Smooth muscle cell (in vitro differentiated cells): ENCODE measurements around the gene FAM171A1. TPM values are rescaled to one million over a fixed set of nuclear protein-coding genes. Genes with fewer than 3 reads are reported as not detected.

ENCODE experiments used
- DNase-seq: peaks from one replicate; lab custom pipeline; 2025; ENCODE audit not compliant: unreplicated experiment; lab: John Stamatoyannopoulos, UW
- H2AFZ ChIP-seq: fragments of 200-600 bp; sonication (generic); 2 replicates; pipeline ENCODE4 v1.6.0; 2016; ENCODE audit warnings: antibody characterized with exemption, low read depth, mild to moderate bottlenecking
- H3F3A ChIP-seq: fragments of 200-600 bp; sonication (generic); 2 replicates; pipeline ENCODE4 v1.6.0; 2017; ENCODE audit warnings: antibody characterized with exemption, low read depth
- H3K27ac ChIP-seq: fragments of 200-600 bp; sonication (generic); 2 replicates; pipeline ENCODE4 v1.5.1; 2016; ENCODE audit warnings: low read depth, mild to moderate bottlenecking
- H3K27me3 ChIP-seq: fragments of 200-600 bp; sonication (generic); 2 replicates; pipeline ENCODE4 v1.6.1; 2016; ENCODE audit warnings: low read depth, mild to moderate bottlenecking
- H3K36me3 ChIP-seq: fragments of 200-600 bp; sonication (generic); 2 replicates; pipeline ENCODE4 v1.5.1; 2016; ENCODE audit warnings: low read depth
- H3K4me1 ChIP-seq: fragments of 200-600 bp; sonication (generic); 2 replicates; pipeline ENCODE4 v1.5.1; 2016; ENCODE audit warnings: low read depth
- H3K4me2 ChIP-seq: fragments of 200-600 bp; sonication (generic); 2 replicates; pipeline ENCODE4 v1.6.0; 2016; ENCODE audit warnings: mild to moderate bottlenecking
- H3K4me3 ChIP-seq: fragments of 200-600 bp; sonication (generic); 2 replicates; pipeline ENCODE4 v1.5.1; 2016; ENCODE audit warnings: mild to moderate bottlenecking
- H3K79me2 ChIP-seq: fragments of 200-600 bp; sonication (generic); 2 replicates; pipeline ENCODE4 v1.6.0; 2016; ENCODE audit warnings: low read depth, mild to moderate bottlenecking
- H3K9ac ChIP-seq: fragments of 200-600 bp; sonication (generic); 2 replicates; pipeline ENCODE4 v1.6.0; 2016; ENCODE audit warnings: low read depth
- H3K9me3 ChIP-seq: fragments of 200-600 bp; sonication (generic); replicated peaks from 2 replicates; pipeline ENCODE4 v1.5.1; 2016; ENCODE audit warnings: low read depth
- H4K20me1 ChIP-seq: fragments of 200-600 bp; sonication (generic); 2 replicates; pipeline ENCODE4 v1.6.0; 2016; ENCODE audit warnings: low read depth
- WGBS: methylation state at CpG from one replicate; pipeline ENCODE4 v1.1.7; 2016; ENCODE audit warnings: low lambda C conversion rate; 5-methylcytosine and 5-hydroxymethylcytosine counted together
- polyA plus RNA-seq: library from polyadenylated mRNA; unstranded; fragments of >200 nt; fragmentation: Nextera tagmentation; extraction: Ambion mirVana; gene quantifications from 2 replicates; pipeline ENCODE4 v1.2.1, GENCODE V29; 2016
- total RNA-seq: library from RNA; depleted of rRNA; stranded (reverse); fragments of >200 nt; gene quantifications from 2 replicates; pipeline ENCODE4 v1.2.3, GENCODE V29; 2014
- TF ChIP-seq, protein P1 (sequence below): fragments of 200-600 bp; sonication (generic); IDR thresholded peaks from 2 replicates; pipeline ENCODE4 v1.5.1; 2017; ENCODE audit warnings: borderline replicate concordance, mild to moderate bottlenecking, antibody characterized with exemption; ENCODE audit not compliant: insufficient read depth, poor library complexity, severe bottlenecking

The FAM171A1 gene
- total and polyA plus RNA-seq, 2 experiments from 2014 or later = 25.5 to 37.2 TPM

DNA sequence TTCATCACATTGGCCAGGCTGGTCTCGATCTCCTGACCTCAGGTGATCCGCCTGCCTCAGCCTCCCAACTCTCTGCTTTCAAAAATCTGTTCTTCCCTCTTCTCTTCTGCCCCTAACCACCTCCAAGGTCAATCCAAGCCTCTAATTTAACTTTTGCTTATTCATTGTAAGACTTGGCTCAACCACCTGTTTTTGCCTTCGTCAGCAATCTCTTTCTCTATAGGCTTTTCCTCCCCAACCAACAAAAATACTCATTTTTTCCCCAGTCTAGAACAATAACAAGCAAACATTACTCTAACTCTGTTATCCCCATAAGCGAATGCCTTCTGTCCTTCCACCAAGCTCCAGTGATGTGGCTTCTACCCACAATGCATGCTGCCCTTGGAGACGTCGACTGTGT, 112.8 kb downstream of the FAM171A1 start:
- Histone ChIP-seq H3K27ac (no peak overlapping the region), H4K20me1 (peaks cover 13% of the 10 kb centered on the region), H3K4me3 (no peak overlapping the region), H3K9ac (no peak overlapping the region), H3K9me3 (no peaks in the 10 kb centered on the region), H3K36me3 (no peaks in the 10 kb centered on the region), H2AFZ (no peak overlapping the region), H3K4me1 (no peaks in the 10 kb centered on the region), H3K27me3 (no peaks in the 10 kb centered on the region), H3K79me2 (no peaks in the 10 kb centered on the region), H3K4me2 (no peak overlapping the region), H3F3A (no peaks in the 10 kb centered on the region)
- no peak for DNase-seq
- WGBS = 98% methylated on average over 6 of the region's 6 CpGs
- TF ChIP-seq, protein P1, sequence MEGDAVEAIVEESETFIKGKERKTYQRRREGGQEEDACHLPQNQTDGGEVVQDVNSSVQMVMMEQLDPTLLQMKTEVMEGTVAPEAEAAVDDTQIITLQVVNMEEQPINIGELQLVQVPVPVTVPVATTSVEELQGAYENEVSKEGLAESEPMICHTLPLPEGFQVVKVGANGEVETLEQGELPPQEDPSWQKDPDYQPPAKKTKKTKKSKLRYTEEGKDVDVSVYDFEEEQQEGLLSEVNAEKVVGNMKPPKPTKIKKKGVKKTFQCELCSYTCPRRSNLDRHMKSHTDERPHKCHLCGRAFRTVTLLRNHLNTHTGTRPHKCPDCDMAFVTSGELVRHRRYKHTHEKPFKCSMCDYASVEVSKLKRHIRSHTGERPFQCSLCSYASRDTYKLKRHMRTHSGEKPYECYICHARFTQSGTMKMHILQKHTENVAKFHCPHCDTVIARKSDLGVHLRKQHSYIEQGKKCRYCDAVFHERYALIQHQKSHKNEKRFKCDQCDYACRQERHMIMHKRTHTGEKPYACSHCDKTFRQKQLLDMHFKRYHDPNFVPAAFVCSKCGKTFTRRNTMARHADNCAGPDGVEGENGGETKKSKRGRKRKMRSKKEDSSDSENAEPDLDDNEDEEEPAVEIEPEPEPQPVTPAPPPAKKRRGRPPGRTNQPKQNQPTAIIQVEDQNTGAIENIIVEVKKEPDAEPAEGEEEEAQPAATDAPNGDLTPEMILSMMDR = no peak

DNA sequence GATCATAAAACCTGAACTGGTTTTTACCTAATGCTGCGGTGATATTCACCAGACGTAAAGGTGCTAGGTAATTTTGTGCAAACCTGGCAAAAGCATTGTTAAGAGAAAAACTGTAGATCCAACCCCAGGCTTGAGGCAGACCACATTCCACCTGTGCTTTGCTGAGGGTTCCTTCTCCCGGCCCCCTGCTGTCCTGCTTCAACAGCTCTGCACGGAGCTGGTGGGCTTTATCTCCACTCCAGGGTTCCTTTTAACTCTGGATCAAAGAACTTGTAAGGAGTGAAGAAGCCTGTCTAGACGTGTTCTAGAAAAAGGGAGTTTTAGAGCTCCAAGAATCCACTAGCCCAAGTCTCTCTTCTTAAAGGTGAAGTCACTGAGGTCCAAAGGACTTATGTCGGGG, 115.1 kb downstream of the FAM171A1 start:
- Histone ChIP-seq H4K20me1 (peaks cover 13% of the 10 kb centered on the region), H3K9ac (no peak overlapping the region), H3K4me1 (no peaks in the 10 kb centered on the region), H3K27me3 (no peaks in the 10 kb centered on the region), H3K27ac (no peak overlapping the region), H3F3A (no peaks in the 10 kb centered on the region), H3K36me3 (no peaks in the 10 kb centered on the region), H3K4me2 (no peak overlapping the region), H3K4me3 (no peak overlapping the region), H3K9me3 (no peaks in the 10 kb centered on the region), H2AFZ (no peak overlapping the region), H3K79me2 (no peaks in the 10 kb centered on the region)
- TF ChIP-seq, protein P1 = no peak
- WGBS = 75% methylated on average over 6 of the region's 6 CpGs
- no peak for DNase-seq

DNA sequence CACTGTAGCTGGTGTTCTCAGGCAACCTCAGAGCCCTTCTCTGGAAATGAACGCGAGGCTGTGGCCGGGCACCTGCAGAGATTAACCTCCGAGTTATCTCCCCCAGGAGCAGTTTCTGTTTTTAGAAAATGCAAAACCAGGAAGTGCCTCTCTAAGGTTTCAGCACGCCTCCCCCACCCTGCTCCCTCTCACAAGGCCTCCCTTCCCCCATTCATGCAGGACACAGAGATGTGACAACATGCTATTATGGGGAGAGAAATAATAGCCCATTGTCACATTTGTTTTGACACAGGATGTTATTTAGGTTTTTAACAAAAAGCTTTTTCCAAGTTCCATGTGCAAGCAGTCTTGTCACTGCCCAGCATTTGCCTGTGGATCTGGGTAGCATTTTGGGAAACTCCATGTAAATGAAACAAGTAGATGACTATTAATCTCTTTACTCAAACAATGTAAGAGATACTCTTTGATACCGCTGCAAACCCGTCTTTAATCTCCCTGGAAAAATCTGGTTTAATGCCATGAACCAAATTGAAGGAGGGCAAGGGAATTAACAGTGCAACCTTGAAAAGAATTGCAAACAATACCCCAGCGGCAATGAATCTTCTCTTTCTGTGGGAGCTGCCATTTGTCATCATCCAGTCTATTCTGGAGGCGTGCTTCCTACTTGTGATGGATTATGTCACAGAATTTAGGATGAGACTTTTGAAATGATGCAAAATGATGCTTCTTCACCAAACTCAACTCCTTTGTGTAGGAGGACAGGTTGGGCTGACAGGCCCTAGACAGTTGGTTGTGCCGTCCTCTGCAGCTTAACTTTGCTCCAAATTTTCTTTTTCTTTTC, 116.1 kb downstream of the FAM171A1 start:
- Histone ChIP-seq H3K4me1 (no peaks in the 10 kb centered on the region), H3K27me3 (no peaks in the 10 kb centered on the region), H3K36me3 (no peaks in the 10 kb centered on the region), H3K9me3 (no peaks in the 10 kb centered on the region), H2AFZ (no peak overlapping the region), H3F3A (no peaks in the 10 kb centered on the region), H3K79me2 (no peaks in the 10 kb centered on the region), H3K9ac (no peak overlapping the region), H4K20me1 (peaks cover 13% of the 10 kb centered on the region), H3K4me3 (no peak overlapping the region), H3K4me2 (no peak overlapping the region), H3K27ac (no peak overlapping the region)
- TF ChIP-seq, protein P1 = no peak
- WGBS = 75% methylated on average over 10 of the region's 10 CpGs
- DNase-seq = no peak
